Peyer's patch (tissue), 4 donors: Measurements from ENCODE around the gene DMBT1. TPM values are rescaled to one million over a fixed set of nuclear protein-coding genes. Genes with fewer than 3 reads are reported as not detected.

Source experiments
- DNase-seq, 3 donors: peaks; one replicate each; pipeline ENCODE4 v3.0.0-alpha.2; 2017 to 2019
- H3K27ac ChIP-seq, 4 donors: fragments of 200-600 bp; sonication (generic); one replicate each; pipeline ENCODE4 v1.5.1; 2016 to 2019
- H3K27me3 ChIP-seq, 2 donors: fragments of 200-600 bp; sonication (generic); one replicate each; pipeline ENCODE4 v1.5.1; 2019
- H3K36me3 ChIP-seq, 3 donors: fragments of 200-600 bp; sonication (generic); one replicate each; pipeline ENCODE4 v1.5.1; 2016 to 2019
- H3K4me1 ChIP-seq, 4 donors: fragments of 200-600 bp; sonication (generic); one replicate each; pipeline ENCODE4 v1.5.1; 2016 to 2019
- H3K4me3 ChIP-seq, 4 donors: fragments of 200-600 bp; sonication (generic); 1 replicate in 3 of 4; 2 replicates in 1 of 4; pipeline ENCODE4 v1.5.1; 2016 to 2019; ENCODE audit warnings: mild to moderate bottlenecking in 1 of 4
- H3K9me3 ChIP-seq, 4 donors: fragments of 200-600 bp; sonication (generic); one replicate each; pipeline ENCODE4 v1.5.1; 2016 to 2019; ENCODE audit warnings: mild to moderate bottlenecking in 1 of 4
- POLR2A ChIP-seq, 2 donors: fragments of 450-650 bp; IDR thresholded peaks; one replicate each; pipeline ENCODE4 v1.5.1; 2017; ENCODE audit warnings: antibody characterized with exemption in 2 of 2, mild to moderate bottlenecking in 2 of 2, moderate library complexity in 2 of 2
- total RNA-seq, 4 donors: library from RNA; depleted of rRNA; stranded (reverse); fragments of >200 nt; gene quantifications; one replicate each; pipeline ENCODE4 v1.1.0, GENCODE V29; 2016
- TF ChIP-seq, protein P1 (sequence below), 6 experiments: fragments of 450-650 bp in 4 of 6; fragments of 200-600 bp in 2 of 6; sonication (generic) in 1 of 6; IDR thresholded peaks; one replicate each; pipeline ENCODE4 v1.5.1; 2017 to 2019; ENCODE audit warnings: antibody characterized with exemption in 6 of 6, mild to moderate bottlenecking in 3 of 6, moderate library complexity in 1 of 6

DMBT1 gene
- total RNA-seq, 4 donors from 2014 or later, result 124 to 653 (median 224) TPM

DNA sequence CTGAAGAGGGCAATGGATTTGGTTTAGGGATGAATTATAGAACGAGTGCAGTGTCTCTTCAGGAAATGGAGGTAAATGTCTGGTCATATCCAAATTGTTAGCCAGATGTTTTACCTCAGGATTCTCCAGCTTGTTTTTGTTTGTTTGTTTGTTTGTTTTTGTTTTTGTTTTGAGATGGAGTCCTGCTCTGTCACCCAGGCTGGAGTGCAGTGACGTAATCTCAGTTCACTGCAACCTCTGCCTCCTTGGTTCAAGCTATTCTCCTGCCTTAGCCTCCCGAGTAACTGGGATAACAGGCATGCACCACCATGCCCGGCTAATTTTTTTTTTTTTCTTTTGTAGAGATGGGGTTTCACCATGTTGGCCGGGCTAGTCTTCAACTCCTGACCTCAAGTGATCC is 132.2 kb downstream of the DMBT1 start:
- no peaks in the 10 kb centered on the region for H3K27me3 ChIP-seq
- no peaks in the 10 kb centered on the region for H3K9me3 ChIP-seq
- no peak overlapping the region for H3K4me3 ChIP-seq
- H3K27ac ChIP-seq, result no peak overlapping the region
- no peaks in the 10 kb centered on the region for H3K36me3 ChIP-seq
- H3K4me1 ChIP-seq, result peaks cover 0 to 5% (median 0%) of the 10 kb centered on the region in 4 donors
- TF ChIP-seq, protein P1, sequence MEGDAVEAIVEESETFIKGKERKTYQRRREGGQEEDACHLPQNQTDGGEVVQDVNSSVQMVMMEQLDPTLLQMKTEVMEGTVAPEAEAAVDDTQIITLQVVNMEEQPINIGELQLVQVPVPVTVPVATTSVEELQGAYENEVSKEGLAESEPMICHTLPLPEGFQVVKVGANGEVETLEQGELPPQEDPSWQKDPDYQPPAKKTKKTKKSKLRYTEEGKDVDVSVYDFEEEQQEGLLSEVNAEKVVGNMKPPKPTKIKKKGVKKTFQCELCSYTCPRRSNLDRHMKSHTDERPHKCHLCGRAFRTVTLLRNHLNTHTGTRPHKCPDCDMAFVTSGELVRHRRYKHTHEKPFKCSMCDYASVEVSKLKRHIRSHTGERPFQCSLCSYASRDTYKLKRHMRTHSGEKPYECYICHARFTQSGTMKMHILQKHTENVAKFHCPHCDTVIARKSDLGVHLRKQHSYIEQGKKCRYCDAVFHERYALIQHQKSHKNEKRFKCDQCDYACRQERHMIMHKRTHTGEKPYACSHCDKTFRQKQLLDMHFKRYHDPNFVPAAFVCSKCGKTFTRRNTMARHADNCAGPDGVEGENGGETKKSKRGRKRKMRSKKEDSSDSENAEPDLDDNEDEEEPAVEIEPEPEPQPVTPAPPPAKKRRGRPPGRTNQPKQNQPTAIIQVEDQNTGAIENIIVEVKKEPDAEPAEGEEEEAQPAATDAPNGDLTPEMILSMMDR (IDR thresholded peaks at IDR 0.05), result no peak
- TF ChIP-seq POLR2A (IDR thresholded peaks at IDR 0.05), result no peak
- DNase-seq, result no peak

Other genes starting within 250 kb of the DMBT1 start
- 10 to 100 TPM; 15.7 to 62.0 (median 43.9) TPM for gene PLEKHA1, start 186.0 kb upstream of the DMBT1 start, total RNA-seq
- gene ARMS2, start 106.1 kb upstream of the DMBT1 start, total RNA-seq, result not detected
- 10 to 100 TPM; 12.3 to 26.1 (median 17.3) TPM for gene HTRA1, start 99.2 kb upstream of the DMBT1 start, total RNA-seq
- gene C10orf120, start 139.1 kb downstream of the DMBT1 start, total RNA-seq, result not detected